DOHH2 (cell line): ENCODE results near the gene TUFT1.

Experiments
- H3F3A ChIP-seq: fragments of 200-600 bp; sonication (generic), shearing (Covaris generic); 2 replicates; pipeline ENCODE4 v1.6.0; 2016; ENCODE audit warnings: antibody characterized with exemption, mild to moderate bottlenecking; ENCODE audit not compliant: control insufficient read depth, insufficient read depth
- H3K27ac ChIP-seq: fragments of 200-600 bp; sonication (generic); 2 replicates; pipeline ENCODE4 v1.5.1; 2014; ENCODE audit warnings: low read depth, mild to moderate bottlenecking, low read length, moderate library complexity
- H3K27me3 ChIP-seq: fragments of 200-600 bp; sonication (generic); 2 replicates; pipeline ENCODE4 v1.6.1; 2014; ENCODE audit warnings: mild to moderate bottlenecking, low read length, mixed read lengths; ENCODE audit not compliant: control insufficient read depth
- H3K36me3 ChIP-seq: fragments of 200-600 bp; sonication (generic); 2 replicates; pipeline ENCODE4 v1.6.1; 2014; ENCODE audit warnings: mild to moderate bottlenecking, low read length, moderate library complexity, mixed read lengths; ENCODE audit not compliant: control insufficient read depth
- H3K4me1 ChIP-seq: fragments of 200-600 bp; sonication (generic); 2 replicates; pipeline ENCODE4 v1.6.1; 2014; ENCODE audit warnings: mild to moderate bottlenecking, low read length, mixed read lengths; ENCODE audit not compliant: control insufficient read depth
- H3K4me2 ChIP-seq: fragments of 200-600 bp; sonication (generic); 2 replicates; pipeline ENCODE4 v1.6.0; 2014; ENCODE audit warnings: mild to moderate bottlenecking, low read length, moderate library complexity
- H3K4me3 ChIP-seq: fragments of 200-600 bp; sonication (generic); 2 replicates; pipeline ENCODE4 v1.5.1; 2014; ENCODE audit warnings: mild to moderate bottlenecking, low read length, mixed read lengths
- H3K79me2 ChIP-seq: fragments of 200-600 bp; sonication (generic); 2 replicates; pipeline ENCODE4 v1.6.1; 2014; ENCODE audit warnings: mild to moderate bottlenecking, low read length, mixed read lengths; ENCODE audit not compliant: control insufficient read depth
- H3K9me2 ChIP-seq: fragments of 200-600 bp; sonication (generic); replicated peaks from 2 replicates; pipeline ENCODE4 v1.6.1; 2014; ENCODE audit warnings: mild to moderate bottlenecking, low read length, mixed read lengths; ENCODE audit not compliant: control insufficient read depth
- H3K9me3 ChIP-seq: fragments of 200-600 bp; sonication (generic); 2 replicates; pipeline ENCODE4 v1.6.1; 2014; ENCODE audit warnings: antibody characterized with exemption, low read length, mixed read lengths; ENCODE audit not compliant: control insufficient read depth, insufficient read depth
- H4K20me1 ChIP-seq: fragments of 200-600 bp; sonication (generic); 2 replicates; pipeline ENCODE4 v1.6.0; 2014; ENCODE audit warnings: low read depth, mild to moderate bottlenecking, antibody characterized with exemption, low read length, moderate library complexity; ENCODE audit not compliant: control insufficient read depth, insufficient read depth
- EZH2phosphoT487 ChIP-seq: fragments of 200-600 bp; sonication (generic); IDR thresholded peaks from 2 replicates; pipeline ENCODE4 v1.6.1; 2017; ENCODE audit warnings: borderline replicate concordance, mild to moderate bottlenecking, antibody characterized with exemption, low read length, moderate library complexity, mixed read lengths
- TF ChIP-seq, protein P1 (sequence below): fragments of 200-600 bp; sonication (generic); IDR thresholded peaks from one replicate; pipeline ENCODE4 v1.5.1; 2014; ENCODE audit warnings: antibody characterized with exemption, mild to moderate bottlenecking, low read depth, low read length; ENCODE audit not compliant: poor library complexity, severe bottlenecking

Gene TUFT1

DNA sequence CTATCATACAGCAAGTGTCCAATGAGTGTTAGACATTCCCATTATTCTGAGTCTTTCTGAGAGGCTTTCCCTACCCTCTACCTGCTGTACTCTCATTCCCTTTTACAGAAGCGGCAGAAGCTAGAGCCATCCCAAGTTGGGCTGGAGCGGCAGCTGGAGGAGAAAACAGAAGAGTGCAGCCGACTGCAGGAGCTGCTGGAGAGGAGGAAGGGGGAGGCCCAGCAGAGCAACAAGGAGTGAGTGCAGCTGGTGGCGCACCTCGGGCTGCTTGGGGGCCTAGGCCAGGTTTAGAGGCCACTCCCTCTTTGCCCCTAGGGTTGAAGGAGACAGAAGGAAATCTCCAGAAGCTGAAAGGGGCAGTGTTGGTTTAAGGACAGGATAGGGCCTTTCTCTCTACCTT lies 16.8 kb upstream of the TUFT1 start:
- Histone ChIP-seq H3K27me3 (no peaks in the 10 kb centered on the region), H3K36me3 (no peaks in the 10 kb centered on the region)

DNA sequence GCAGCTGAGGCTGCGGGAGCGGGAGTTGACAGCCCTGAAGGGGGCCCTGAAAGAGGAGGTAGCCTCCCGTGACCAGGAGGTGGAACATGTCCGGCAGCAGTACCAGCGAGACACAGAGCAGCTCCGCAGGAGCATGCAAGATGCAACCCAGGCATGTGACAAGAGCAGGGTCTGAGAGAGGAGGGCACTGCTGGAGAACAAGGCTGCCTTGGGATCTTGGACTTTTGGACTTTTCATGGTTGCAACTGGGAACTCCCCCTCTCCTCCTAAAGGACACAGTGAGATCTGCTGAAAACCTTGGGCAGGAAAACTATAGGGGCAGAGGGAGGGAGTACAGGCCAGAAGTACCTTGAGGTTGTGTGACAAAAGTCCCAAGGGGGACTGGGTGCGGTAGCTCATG lies 15.4 kb upstream of the TUFT1 start:
- no peaks in the 10 kb centered on the region for H3K27me3 ChIP-seq
- peaks cover 5% of the 10 kb centered on the region for H3K4me1 ChIP-seq
- no peaks in the 10 kb centered on the region for H3K9me3 ChIP-seq
- no peak overlapping the region for H3K4me3 ChIP-seq
- H3K27ac ChIP-seq: no peak overlapping the region
- H3K79me2 ChIP-seq: no peaks in the 10 kb centered on the region
- H3K9me2 ChIP-seq: no peaks in the 10 kb centered on the region
- no peaks in the 10 kb centered on the region for H3K36me3 ChIP-seq
- no peak overlapping the region for H3K4me2 ChIP-seq
- no peaks in the 10 kb centered on the region for H3F3A ChIP-seq
- TF ChIP-seq EZH2phosphoT487: no peak
- TF ChIP-seq, protein P1, sequence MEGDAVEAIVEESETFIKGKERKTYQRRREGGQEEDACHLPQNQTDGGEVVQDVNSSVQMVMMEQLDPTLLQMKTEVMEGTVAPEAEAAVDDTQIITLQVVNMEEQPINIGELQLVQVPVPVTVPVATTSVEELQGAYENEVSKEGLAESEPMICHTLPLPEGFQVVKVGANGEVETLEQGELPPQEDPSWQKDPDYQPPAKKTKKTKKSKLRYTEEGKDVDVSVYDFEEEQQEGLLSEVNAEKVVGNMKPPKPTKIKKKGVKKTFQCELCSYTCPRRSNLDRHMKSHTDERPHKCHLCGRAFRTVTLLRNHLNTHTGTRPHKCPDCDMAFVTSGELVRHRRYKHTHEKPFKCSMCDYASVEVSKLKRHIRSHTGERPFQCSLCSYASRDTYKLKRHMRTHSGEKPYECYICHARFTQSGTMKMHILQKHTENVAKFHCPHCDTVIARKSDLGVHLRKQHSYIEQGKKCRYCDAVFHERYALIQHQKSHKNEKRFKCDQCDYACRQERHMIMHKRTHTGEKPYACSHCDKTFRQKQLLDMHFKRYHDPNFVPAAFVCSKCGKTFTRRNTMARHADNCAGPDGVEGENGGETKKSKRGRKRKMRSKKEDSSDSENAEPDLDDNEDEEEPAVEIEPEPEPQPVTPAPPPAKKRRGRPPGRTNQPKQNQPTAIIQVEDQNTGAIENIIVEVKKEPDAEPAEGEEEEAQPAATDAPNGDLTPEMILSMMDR: no peak
- H4K20me1 ChIP-seq: no peaks in the 10 kb centered on the region

More for the DNA sequence above, 16.8 kb upstream of the TUFT1 start:
- Histone ChIP-seq H3K79me2 (no peaks in the 10 kb centered on the region), H3K9me2 (no peaks in the 10 kb centered on the region), H3F3A (no peaks in the 10 kb centered on the region), H3K27ac (no peak overlapping the region), H4K20me1 (no peaks in the 10 kb centered on the region), H3K4me1 (peaks cover 5% of the 10 kb centered on the region), H3K4me2 (no peak overlapping the region), H3K9me3 (no peaks in the 10 kb centered on the region), H3K4me3 (no peak overlapping the region)
- TF ChIP-seq EZH2phosphoT487: no peak
- TF ChIP-seq, protein P1: no peak

DNA sequence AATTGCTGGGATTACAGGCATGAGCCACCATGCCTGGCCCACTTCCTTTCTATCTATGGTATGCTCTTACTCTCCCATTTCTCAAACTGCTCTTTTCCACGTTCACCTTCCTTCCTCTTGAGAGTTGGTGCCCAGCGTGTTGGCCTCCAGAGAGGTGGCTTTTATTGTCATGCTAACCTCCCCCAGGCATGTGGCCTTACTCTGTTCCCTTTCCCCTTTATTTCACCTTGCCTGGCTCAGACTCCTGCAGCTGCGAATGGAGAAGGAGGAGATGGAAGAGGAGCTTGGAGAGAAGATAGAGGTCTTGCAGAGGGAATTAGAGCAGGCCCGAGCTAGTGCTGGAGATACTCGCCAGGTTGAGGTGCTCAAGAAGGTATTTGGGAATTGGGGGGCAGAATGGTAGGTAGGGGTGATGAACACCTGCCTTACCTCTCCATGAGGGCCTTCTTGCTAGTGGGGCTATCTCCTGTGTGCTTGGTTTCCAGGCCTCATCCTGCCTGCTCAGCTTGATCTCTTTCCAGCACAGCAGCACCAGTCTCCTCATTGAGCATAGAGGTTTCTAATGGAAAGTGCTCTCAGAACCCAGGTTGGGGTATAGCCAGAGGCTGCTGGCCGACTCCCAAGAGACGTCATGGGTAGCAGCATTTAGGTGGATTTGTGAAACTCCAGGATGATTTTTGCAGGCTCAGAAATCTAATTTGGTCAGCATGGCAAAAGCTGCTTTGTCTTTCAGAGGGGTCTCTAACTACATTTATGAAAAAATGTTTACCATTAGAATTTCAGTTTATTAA lies 13.2 kb upstream of the TUFT1 start:
- Histone ChIP-seq H3K4me1 (peaks cover 5% of the 10 kb centered on the region), H3F3A (no peaks in the 10 kb centered on the region), H3K36me3 (no peaks in the 10 kb centered on the region), H3K4me3 (no peak overlapping the region), H3K27ac (no peak overlapping the region), H3K9me3 (no peaks in the 10 kb centered on the region), H4K20me1 (no peaks in the 10 kb centered on the region), H3K79me2 (no peaks in the 10 kb centered on the region), H3K9me2 (no peaks in the 10 kb centered on the region), H3K27me3 (no peaks in the 10 kb centered on the region), H3K4me2 (no peak overlapping the region)
- TF ChIP-seq, protein P1: no peak
- TF ChIP-seq EZH2phosphoT487: no peak
